Measurements from ENCODE around the gene GPR160.

DNA sequence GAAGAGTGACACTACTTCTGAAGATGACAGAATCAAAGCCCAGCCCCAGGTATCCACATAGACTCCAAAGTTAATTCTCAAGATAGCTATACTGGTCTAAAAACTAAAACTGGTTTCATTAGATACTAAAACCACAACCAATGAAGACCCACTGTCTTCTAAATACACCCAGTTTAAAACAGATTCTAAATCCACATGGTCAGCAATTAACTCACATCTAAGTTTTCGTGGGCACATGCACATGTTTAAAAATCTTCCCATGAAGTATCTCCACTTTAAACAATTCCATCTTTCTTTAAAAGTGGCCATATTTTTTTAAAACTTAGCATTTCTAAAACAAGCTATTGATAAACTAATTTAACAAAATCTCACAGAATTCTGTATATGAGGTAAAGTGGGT lies 63.1 kb downstream of the GPR160 start:
- TF ChIP-seq EP300 (conservative IDR thresholded peaks at IDR 0.05; ENCODE audit: poor library complexity, severe bottlenecking): no peak
- TF ChIP-seq, protein P1, sequence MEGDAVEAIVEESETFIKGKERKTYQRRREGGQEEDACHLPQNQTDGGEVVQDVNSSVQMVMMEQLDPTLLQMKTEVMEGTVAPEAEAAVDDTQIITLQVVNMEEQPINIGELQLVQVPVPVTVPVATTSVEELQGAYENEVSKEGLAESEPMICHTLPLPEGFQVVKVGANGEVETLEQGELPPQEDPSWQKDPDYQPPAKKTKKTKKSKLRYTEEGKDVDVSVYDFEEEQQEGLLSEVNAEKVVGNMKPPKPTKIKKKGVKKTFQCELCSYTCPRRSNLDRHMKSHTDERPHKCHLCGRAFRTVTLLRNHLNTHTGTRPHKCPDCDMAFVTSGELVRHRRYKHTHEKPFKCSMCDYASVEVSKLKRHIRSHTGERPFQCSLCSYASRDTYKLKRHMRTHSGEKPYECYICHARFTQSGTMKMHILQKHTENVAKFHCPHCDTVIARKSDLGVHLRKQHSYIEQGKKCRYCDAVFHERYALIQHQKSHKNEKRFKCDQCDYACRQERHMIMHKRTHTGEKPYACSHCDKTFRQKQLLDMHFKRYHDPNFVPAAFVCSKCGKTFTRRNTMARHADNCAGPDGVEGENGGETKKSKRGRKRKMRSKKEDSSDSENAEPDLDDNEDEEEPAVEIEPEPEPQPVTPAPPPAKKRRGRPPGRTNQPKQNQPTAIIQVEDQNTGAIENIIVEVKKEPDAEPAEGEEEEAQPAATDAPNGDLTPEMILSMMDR (IDR thresholded peaks at IDR 0.05; ENCODE audit: poor library complexity, severe bottlenecking): no peak
- no peak for TF ChIP-seq SMC3 (conservative IDR thresholded peaks at IDR 0.05; ENCODE audit: poor library complexity)
- no peak for TF ChIP-seq EZH2 (IDR thresholded peaks at IDR 0.05; ENCODE audit: borderline replicate concordance, insufficient read depth, low read length, poor library complexity, severe bottlenecking)
- TF ChIP-seq, protein P2, sequence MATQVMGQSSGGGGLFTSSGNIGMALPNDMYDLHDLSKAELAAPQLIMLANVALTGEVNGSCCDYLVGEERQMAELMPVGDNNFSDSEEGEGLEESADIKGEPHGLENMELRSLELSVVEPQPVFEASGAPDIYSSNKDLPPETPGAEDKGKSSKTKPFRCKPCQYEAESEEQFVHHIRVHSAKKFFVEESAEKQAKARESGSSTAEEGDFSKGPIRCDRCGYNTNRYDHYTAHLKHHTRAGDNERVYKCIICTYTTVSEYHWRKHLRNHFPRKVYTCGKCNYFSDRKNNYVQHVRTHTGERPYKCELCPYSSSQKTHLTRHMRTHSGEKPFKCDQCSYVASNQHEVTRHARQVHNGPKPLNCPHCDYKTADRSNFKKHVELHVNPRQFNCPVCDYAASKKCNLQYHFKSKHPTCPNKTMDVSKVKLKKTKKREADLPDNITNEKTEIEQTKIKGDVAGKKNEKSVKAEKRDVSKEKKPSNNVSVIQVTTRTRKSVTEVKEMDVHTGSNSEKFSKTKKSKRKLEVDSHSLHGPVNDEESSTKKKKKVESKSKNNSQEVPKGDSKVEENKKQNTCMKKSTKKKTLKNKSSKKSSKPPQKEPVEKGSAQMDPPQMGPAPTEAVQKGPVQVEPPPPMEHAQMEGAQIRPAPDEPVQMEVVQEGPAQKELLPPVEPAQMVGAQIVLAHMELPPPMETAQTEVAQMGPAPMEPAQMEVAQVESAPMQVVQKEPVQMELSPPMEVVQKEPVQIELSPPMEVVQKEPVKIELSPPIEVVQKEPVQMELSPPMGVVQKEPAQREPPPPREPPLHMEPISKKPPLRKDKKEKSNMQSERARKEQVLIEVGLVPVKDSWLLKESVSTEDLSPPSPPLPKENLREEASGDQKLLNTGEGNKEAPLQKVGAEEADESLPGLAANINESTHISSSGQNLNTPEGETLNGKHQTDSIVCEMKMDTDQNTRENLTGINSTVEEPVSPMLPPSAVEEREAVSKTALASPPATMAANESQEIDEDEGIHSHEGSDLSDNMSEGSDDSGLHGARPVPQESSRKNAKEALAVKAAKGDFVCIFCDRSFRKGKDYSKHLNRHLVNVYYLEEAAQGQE (IDR thresholded peaks at IDR 0.05; ENCODE audit: borderline replicate concordance): no peak
- no peak for TF ChIP-seq RAD21 (conservative IDR thresholded peaks at IDR 0.05)
- TF ChIP-seq POLR2AphosphoS5 (IDR thresholded peaks at IDR 0.05): no peak
- TF ChIP-seq MXI1 (conservative IDR thresholded peaks at IDR 0.05; ENCODE audit: poor library complexity, severe bottlenecking): no peak
